H1 (cell line): ENCODE measurements around the gene SLC25A38. TPM values are rescaled to one million over a fixed set of nuclear protein-coding genes. Genes with fewer than 3 reads are reported as not detected.

ENCODE experiments used
- CBX8 ChIP-seq: fragments of 300-800, 300-1000 bp; sonication (generic); IDR thresholded peaks from 2 replicates; pipeline ENCODE4 v1.7.1; 2016; ENCODE audit warnings: low read depth, low read length, borderline replicate concordance
- GABPA ChIP-seq: IDR thresholded peaks from 2 replicates; pipeline ENCODE4 v1.6.1; 2011; ENCODE audit warnings: mild to moderate bottlenecking, low read length, moderate library complexity, borderline replicate concordance; ENCODE audit not compliant: insufficient read depth
- PHF8 ChIP-seq: fragments of 200-600 bp; sonication (generic); conservative IDR thresholded peaks from 2 replicates; pipeline ENCODE4 v1.7.1; 2012; ENCODE audit warnings: low read depth, mild to moderate bottlenecking, inconsistent platforms, low read length, moderate library complexity
- polyA plus RNA-seq, 7 experiments: library from polyadenylated mRNA; depleted of rRNA in 3 of 7; stranded (reverse) in 5 of 7; unstranded in 2 of 7; fragments of >200 nt in 5 of 7; fragments of 200-250 nt in 2 of 7; gene quantifications; 1 replicate in 5 of 7; 2 replicates in 1 of 7; 4 replicates in 1 of 7; pipeline versions ENCODE4 v1.2.1 to v1.2.3, GENCODE V29; 2011 to 2013; ENCODE audit warnings: missing spikeins in 2 of 7, mixed read lengths in 2 of 7
- total RNA-seq: library from RNA; stranded (reverse); fragmentation: NEBNext Ultra II Directional; extraction: Animal tissue kit (Norgen Biotek cat#: 25700); gene quantifications from 2 replicates; pipeline ENCODE4 v1.2.1, GENCODE V29; 2021

Gene SLC25A38
- total and polyA plus RNA-seq, 2 of the 8 experiments (the other 6 are each of a cell fraction or from before 2014, with no cell fraction given) = 41.2 to 45.8 TPM

GRCh38 chr3:39414421-39414907 is 31.3 kb downstream of the SLC25A38 start (continued):
- no peak for TF ChIP-seq PHF8
- TF ChIP-seq CBX8 = no peak
- TF ChIP-seq GABPA = no peak
- TF ChIP-seq, all 59 proteins: peak for 6
